PC-9 (cell line): ENCODE measurements around the gene COA3. TPM values are rescaled to one million over a fixed set of nuclear protein-coding genes. Genes with fewer than 3 reads are reported as not detected.

Experiments
- BruUV-seq: library from RNA; stranded (reverse); fragments of 400-500 nt; replicated peaks from 2 replicates; lab custom pipeline; 2021; lab: Mats Ljungman, UMichigan
- CTCF ChIA-PET: fragments of 300-600 bp; sonication (Branson Sonifier 250); formaldehyde crosslinking; loops from one replicate; lab custom pipeline; 2022; ENCODE audit warnings: antibody characterized with exemption; lab: Charles Lee
- POLR2A ChIA-PET: fragments of 300-600 bp; sonication (Branson Sonifier 250); formaldehyde crosslinking; loops from one replicate; lab custom pipeline; 2022; ENCODE audit warnings: antibody characterized with exemption; ENCODE audit not compliant: unreplicated experiment; lab: Charles Lee
- DNase-seq, 2 experiments: peaks; one replicate each; pipeline versions ENCODE4 v3.0.0 to v3.0.0-alpha.2; 2015 to 2022; ENCODE audit warnings: mixed read lengths in 1 of 2
- H2AFZ ChIP-seq: fragments of 200-600 bp; sonication (generic); 2 replicates; pipeline ENCODE4 v1.8.1; 2017; ENCODE audit warnings: antibody characterized with exemption
- H3F3A ChIP-seq: fragments of 200-600 bp; sonication (generic); 2 replicates; pipeline ENCODE4 v1.8.1; 2017; ENCODE audit warnings: antibody characterized with exemption, mild to moderate bottlenecking, low read depth; ENCODE audit not compliant: insufficient read depth
- H3K27ac ChIP-seq: fragments of 200-600 bp; sonication (generic); 2 replicates; pipeline ENCODE4 v1.6.1; 2016; ENCODE audit warnings: mixed run types
- H3K27me3 ChIP-seq: fragments of 200-600 bp; sonication (generic); 2 replicates; pipeline ENCODE4 v1.6.1; 2016; ENCODE audit warnings: low read depth, mixed run types; ENCODE audit not compliant: insufficient read depth
- H3K36me3 ChIP-seq: fragments of 200-600 bp; sonication (generic); 2 replicates; pipeline ENCODE4 v1.6.1; 2016; ENCODE audit warnings: low read depth, mixed run types
- H3K4me1 ChIP-seq: fragments of 200-600 bp; sonication (generic); replicated peaks from 2 replicates; pipeline ENCODE4 v1.6.1; 2016; ENCODE audit warnings: mixed run types; ENCODE audit not compliant: insufficient read depth
- H3K4me2 ChIP-seq: fragments of 200-600 bp; sonication (generic); 2 replicates; pipeline ENCODE4 v1.6.1; 2017; ENCODE audit warnings: mixed run types
- H3K4me3 ChIP-seq: fragments of 200-600 bp; sonication (generic); 2 replicates; pipeline ENCODE4 v1.6.1; 2016; ENCODE audit warnings: mixed run types
- H3K79me2 ChIP-seq: fragments of 200-600 bp; sonication (generic); 2 replicates; pipeline ENCODE4 v1.6.1; 2017; ENCODE audit warnings: low read depth, mixed run types
- H3K9me2 ChIP-seq: fragments of 200-600 bp; sonication (generic); 2 replicates; pipeline ENCODE4 v1.8.1; 2017; ENCODE audit warnings: mild to moderate bottlenecking; ENCODE audit not compliant: insufficient read depth
- H3K9me3 ChIP-seq: fragments of 200-600 bp; sonication (generic); 2 replicates; pipeline ENCODE4 v1.8.1; 2016; ENCODE audit warnings: low read depth; ENCODE audit not compliant: insufficient read depth
- H4K20me1 ChIP-seq: fragments of 200-600 bp; sonication (generic); 2 replicates; pipeline ENCODE4 v1.8.1; 2017; ENCODE audit not compliant: insufficient read depth
- EZH2 ChIP-seq: fragments of 200-600 bp; sonication (generic); IDR thresholded peaks from 2 replicates; pipeline ENCODE4 v1.8.0; 2017; ENCODE audit warnings: antibody characterized with exemption, low read depth
- intact Hi-C: fragments of 100-400 bp; cut with micrococcal nuclease; formaldehyde crosslinking; loops from one replicate; pipeline ENCODE4 v1.10.0; 2022; ENCODE audit not compliant: unreplicated experiment
- total RNA-seq: library from RNA; stranded (reverse); gene quantifications from 2 replicates; pipeline ENCODE4 v1.2.3, GENCODE V29; 2021
- TF ChIP-seq, protein P1 (sequence below): fragments of 200-600 bp; sonication (generic); conservative IDR thresholded peaks from 2 replicates; pipeline ENCODE4 v1.6.1; 2017; ENCODE audit warnings: mixed run types, antibody characterized with exemption, mild to moderate bottlenecking, moderate library complexity

The COA3 gene
- total RNA-seq, 1 experiment from 2014 or later, result 49.9 TPM

DNA sequence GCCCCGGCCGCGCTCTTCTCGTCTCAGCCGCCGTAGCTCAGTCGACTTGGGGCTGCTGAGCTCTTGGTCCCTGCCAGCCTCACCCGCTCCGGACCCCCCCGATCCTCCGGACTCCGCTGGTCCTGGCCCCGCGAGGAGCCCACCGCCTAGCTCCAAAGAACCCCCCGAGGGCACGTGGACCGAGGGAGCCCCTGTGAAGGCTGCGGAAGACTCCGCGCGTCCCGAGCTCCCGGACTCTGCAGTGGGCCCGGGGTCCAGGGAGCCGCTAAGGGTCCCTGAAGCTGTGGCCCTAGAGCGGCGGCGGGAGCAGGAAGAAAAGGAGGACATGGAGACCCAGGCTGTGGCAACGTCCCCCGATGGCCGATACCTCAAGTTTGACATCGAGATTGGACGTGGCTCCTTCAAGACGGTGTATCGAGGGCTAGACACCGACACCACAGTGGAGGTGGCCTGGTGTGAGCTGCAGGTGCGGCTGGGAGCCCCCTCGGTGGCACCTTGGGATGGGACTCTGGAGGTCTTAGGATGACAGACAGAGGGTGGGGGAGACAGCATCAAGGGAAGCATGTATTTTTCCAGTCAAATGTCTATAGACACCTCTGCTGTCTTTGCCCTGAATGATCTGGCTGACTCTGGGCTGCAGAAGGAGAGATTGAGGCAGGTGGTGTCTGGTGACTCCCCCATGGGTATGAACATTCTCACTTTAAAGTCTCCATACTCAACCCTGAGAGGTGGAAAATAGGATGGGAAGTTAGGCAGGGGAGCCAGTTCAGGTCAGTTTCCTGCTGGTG lies 17.5 kb downstream of the COA3 start:
- CTCF ChIA-PET, result no interaction called here

DNA sequence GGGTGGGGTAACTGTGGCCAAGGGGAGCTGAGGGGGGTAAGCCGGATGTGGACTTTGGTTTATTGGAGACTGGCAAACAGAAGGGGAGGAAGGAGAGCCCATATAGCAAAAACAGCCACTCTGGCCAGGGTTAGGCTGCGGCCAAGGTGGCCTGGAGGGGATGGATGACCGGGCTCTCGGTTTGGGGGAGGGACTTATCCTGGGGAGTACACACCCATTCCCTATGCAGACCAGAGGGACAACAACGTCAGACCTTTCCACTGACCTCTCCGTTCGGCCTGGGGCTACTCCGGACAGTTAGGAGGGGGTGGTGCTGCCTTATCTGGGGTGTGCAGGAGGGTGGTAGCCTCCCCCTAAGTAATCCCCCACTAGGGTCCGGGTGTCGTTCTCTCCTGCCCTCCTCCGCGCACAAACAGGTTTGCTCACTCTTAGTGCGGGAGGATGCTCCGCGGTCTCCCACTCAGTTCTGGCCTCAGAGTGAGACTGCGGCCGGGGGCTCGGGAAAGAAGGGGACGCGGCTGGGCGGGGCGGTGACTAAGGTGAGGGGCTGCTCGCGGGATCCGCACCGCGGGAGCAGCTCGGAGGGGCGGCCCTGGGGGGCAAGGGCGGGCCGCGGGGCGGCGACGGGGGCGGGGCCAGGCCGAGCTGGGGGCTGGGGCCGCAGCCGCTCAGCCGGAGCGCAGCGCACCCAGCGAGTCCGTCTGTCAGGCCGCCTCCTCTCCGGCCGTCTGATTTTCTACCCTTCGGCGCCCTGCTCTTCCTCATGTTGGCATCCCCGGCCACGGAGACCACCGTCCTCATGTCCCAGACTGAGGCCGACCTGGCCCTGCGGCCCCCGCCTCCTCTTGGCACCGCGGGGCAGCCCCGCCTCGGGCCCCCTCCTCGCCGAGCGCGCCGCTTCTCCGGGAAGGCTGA lies 18.3 kb downstream of the COA3 start, which contains the start of gene WNK4:
Gene WNK4, plus strand, starts transcription at position 675 of the 915 bp plus-strand sequence. Its CDS starts 89 bp downstream, at position 764.
- Histone ChIP-seq H2AFZ (no peak within 1 kb of the TSS), H3K36me3 (peaks cover 24% of the 10 kb centered on the region), H3K4me3 (no peak within 1 kb of the TSS), H3K27me3 (no peaks in the 10 kb centered on the region), H3K4me2 (no peak within 1 kb of the TSS), H3K4me1 (peaks cover 30% of the 10 kb centered on the region), H3K27ac (no peak within 1 kb of the TSS), H3F3A (peaks cover 30% of the 10 kb centered on the region), H3K9me3 (no peaks in the 10 kb centered on the region), H3K79me2 (peaks cover 4% of the 10 kb centered on the region), H3K9me2 (no peaks in the 10 kb centered on the region), H4K20me1 (no peaks in the 10 kb centered on the region)
- TF ChIP-seq, protein P1, sequence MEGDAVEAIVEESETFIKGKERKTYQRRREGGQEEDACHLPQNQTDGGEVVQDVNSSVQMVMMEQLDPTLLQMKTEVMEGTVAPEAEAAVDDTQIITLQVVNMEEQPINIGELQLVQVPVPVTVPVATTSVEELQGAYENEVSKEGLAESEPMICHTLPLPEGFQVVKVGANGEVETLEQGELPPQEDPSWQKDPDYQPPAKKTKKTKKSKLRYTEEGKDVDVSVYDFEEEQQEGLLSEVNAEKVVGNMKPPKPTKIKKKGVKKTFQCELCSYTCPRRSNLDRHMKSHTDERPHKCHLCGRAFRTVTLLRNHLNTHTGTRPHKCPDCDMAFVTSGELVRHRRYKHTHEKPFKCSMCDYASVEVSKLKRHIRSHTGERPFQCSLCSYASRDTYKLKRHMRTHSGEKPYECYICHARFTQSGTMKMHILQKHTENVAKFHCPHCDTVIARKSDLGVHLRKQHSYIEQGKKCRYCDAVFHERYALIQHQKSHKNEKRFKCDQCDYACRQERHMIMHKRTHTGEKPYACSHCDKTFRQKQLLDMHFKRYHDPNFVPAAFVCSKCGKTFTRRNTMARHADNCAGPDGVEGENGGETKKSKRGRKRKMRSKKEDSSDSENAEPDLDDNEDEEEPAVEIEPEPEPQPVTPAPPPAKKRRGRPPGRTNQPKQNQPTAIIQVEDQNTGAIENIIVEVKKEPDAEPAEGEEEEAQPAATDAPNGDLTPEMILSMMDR, result no peak
- TF ChIP-seq EZH2, result no peak
- intact Hi-C loops, result no loop called here
- BruUV-seq, result no TSS peak
- CTCF ChIA-PET, result no interaction called here
- DNase-seq, result no peak
- POLR2A ChIA-PET, result no interaction called here

More for the DNA sequence above, 17.5 kb downstream of the COA3 start:
- H3K9me3 ChIP-seq, result no peaks in the 10 kb centered on the region
- POLR2A ChIA-PET, result no interaction called here
- H2AFZ ChIP-seq, result no peak overlapping the region
- peaks cover 24% of the 10 kb centered on the region for H3F3A ChIP-seq
- no TSS peak for BruUV-seq
- no peaks in the 10 kb centered on the region for H3K79me2 ChIP-seq
- peaks cover 30% of the 10 kb centered on the region for H3K4me1 ChIP-seq
- intact Hi-C loops, result no loop called here
- no peak overlapping the region for H3K27ac ChIP-seq
- no peaks in the 10 kb centered on the region for H3K27me3 ChIP-seq
- no peak for TF ChIP-seq EZH2
- TF ChIP-seq, protein P1, result no peak
- no peak overlapping the region for H3K4me3 ChIP-seq
- DNase-seq, result no peak
- H3K9me2 ChIP-seq, result no peaks in the 10 kb centered on the region
- no peaks in the 10 kb centered on the region for H4K20me1 ChIP-seq
- peaks cover 16% of the 10 kb centered on the region; the same call in 1 of the 2 replicates for H3K36me3 ChIP-seq
- no peak overlapping the region for H3K4me2 ChIP-seq

DNA sequence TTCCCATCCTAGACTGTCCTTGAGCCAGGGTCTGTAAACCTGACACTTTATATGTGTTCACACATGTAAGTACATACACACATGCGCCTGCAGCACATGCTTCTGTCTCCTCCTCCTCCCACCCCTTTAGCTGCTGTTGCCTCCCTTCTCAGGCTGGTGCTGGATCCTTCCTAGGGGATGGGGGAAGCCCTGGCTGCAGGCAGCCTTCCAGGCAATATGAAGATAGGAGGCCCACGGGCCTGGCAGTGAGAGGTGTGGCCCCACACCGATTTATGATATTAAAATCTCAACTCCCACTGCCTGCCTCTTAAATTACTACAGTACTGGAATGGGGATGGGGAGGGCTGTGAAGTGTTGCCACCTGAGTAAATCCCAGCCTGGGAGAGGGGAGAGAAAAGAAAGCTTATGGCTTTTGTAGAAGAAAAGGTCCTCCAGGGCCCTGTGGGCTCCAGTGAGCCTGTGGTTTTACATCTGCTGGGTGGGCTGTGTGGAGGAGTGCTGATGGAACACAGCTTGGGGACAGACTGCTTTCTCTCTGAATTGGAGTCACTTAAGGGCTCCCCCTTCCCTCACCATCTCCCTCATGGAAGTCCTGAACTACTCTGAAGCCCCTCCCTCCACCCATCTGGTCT lies 19.1 kb downstream of the COA3 start:
- Histone ChIP-seq H3F3A (peaks cover 37% of the 10 kb centered on the region), H3K4me1 (peaks cover 37% of the 10 kb centered on the region), H3K79me2 (peaks cover 12% of the 10 kb centered on the region), H2AFZ (no peak overlapping the region), H3K27me3 (no peaks in the 10 kb centered on the region), H3K4me2 (no peak overlapping the region), H3K9me2 (no peaks in the 10 kb centered on the region), H3K9me3 (no peaks in the 10 kb centered on the region), H3K27ac (no peak overlapping the region), H3K36me3 (peaks cover 27% of the 10 kb centered on the region), H4K20me1 (no peaks in the 10 kb centered on the region), H3K4me3 (no peak overlapping the region)
- CTCF ChIA-PET, result no interaction called here
- no peak for DNase-seq
- BruUV-seq, result no TSS peak
- POLR2A ChIA-PET, result no interaction called here
- intact Hi-C loops, result no loop called here
- no peak for TF ChIP-seq EZH2
- TF ChIP-seq, protein P1, result no peak
